Testis (tissue), 3 donors: ENCODE measurements around the gene DIAPH3. TPM values are rescaled to one million over a fixed set of nuclear protein-coding genes. Genes with fewer than 3 reads are reported as not detected.

Experiments used
- DNase-seq: peaks from one replicate; pipeline ENCODE4 v3.0.0-alpha.2; 2019
- H3K27ac ChIP-seq, 2 donors: fragments of 200-600 bp; sonication (generic); one replicate each; pipeline ENCODE4 v1.5.1; 2019
- H3K27me3 ChIP-seq: fragments of 200-600 bp; sonication (generic); one replicate; pipeline ENCODE4 v1.5.1; 2019
- H3K36me3 ChIP-seq: fragments of 200-600 bp; sonication (generic); one replicate; pipeline ENCODE4 v1.5.1; 2017; ENCODE audit warnings: low read depth; ENCODE audit errors: missing control alignments
- H3K4me1 ChIP-seq: fragments of 200-600 bp; sonication (generic); one replicate; pipeline ENCODE4 v1.5.1; 2019
- H3K4me3 ChIP-seq, 2 donors: fragments of 200-600 bp; sonication (generic); one replicate each; pipeline ENCODE4 v1.5.1; 2017 to 2019
- H3K9me3 ChIP-seq: fragments of 200-600 bp; sonication (generic); one replicate; pipeline ENCODE4 v1.5.1; 2017
- CTCF ChIP-seq, 3 experiments: fragments of 450-650 bp in 2 of 3; fragments of 200-600 bp in 1 of 3; sonication (generic) in 1 of 3; IDR thresholded peaks; one replicate each; pipeline ENCODE4 v1.5.1; 2016 to 2019; ENCODE audit warnings: antibody characterized with exemption in 3 of 3, mild to moderate bottlenecking in 2 of 3, moderate library complexity in 1 of 3
- POLR2A ChIP-seq: fragments of 450-650 bp; IDR thresholded peaks from one replicate; pipeline ENCODE4 v1.6.1; 2017; ENCODE audit warnings: antibody characterized with exemption, mild to moderate bottlenecking, moderate library complexity
- WGBS, 2 donors: methylation state at CpG; one replicate each; pipeline ENCODE4 v1.1.5; 2018; 5-methylcytosine and 5-hydroxymethylcytosine counted together
- intact Hi-C: fragments of 100-400 bp; cut with DNase I; formaldehyde crosslinking; loops from one replicate; pipeline ENCODE4 v1.15.1; 2023; ENCODE audit warnings: low total_unique reads
- polyA plus RNA-seq: library from polyadenylated mRNA; stranded (reverse); fragments of 350-450 nt; fragmentation: Illumina TruSeq; extraction: RNeasy Lipid Tissue Mini Kit (QIAGEN cat#74804); gene quantifications from one replicate; pipeline ENCODE4 v1.2.3, GENCODE V29; 2014; ENCODE audit warnings: low read depth, low replicate concordance; ENCODE audit not compliant: insufficient read depth
- total RNA-seq, 2 donors: library from RNA; depleted of rRNA; stranded (reverse); fragments of >200 nt; gene quantifications; one replicate each; pipeline ENCODE4 v1.2.3, GENCODE V29; 2016

DIAPH3 gene
- total and polyA plus RNA-seq, 3 donors from 2014 or later, result 12.5 to 30.3 (median 18.7) TPM

GRCh38 chr13:59738921-59739320 lies 424.8 kb downstream of the DIAPH3 start:
- no peak overlapping the region for H3K4me3 ChIP-seq
- H3K27ac ChIP-seq, result no peak overlapping the region
- TF ChIP-seq CTCF (IDR thresholded peaks at IDR 0.05) (no peak), POLR2A (no peak)
- intact Hi-C loops, result no loop called here
- no peaks in the 10 kb centered on the region for H3K27me3 ChIP-seq
- H3K9me3 ChIP-seq, result no peaks in the 10 kb centered on the region
- no peaks in the 10 kb centered on the region for H3K4me1 ChIP-seq
- H3K36me3 ChIP-seq, result no peaks in the 10 kb centered on the region
- no peak for DNase-seq
- 95 to 98% methylated on average over 5 of the region's 5 CpGs for WGBS, 2 donors

- no peaks in the 10 kb centered on the region for H3K36me3 ChIP-seq
- WGBS, 2 donors, result 76 to 87% methylated on average over 6 of the region's 6 CpGs
- H3K4me3 ChIP-seq, result no peak overlapping the region
Observed at GRCh38 chr13:59734393-59734792, 429.3 kb downstream of the DIAPH3 start.

GRCh38 chr13:59733744-59734143 lies 430.0 kb downstream of the DIAPH3 start:
- Histone ChIP-seq H3K36me3 (no peaks in the 10 kb centered on the region), H3K4me3 (no peak overlapping the region), H3K27ac (no peak overlapping the region), H3K9me3 (no peaks in the 10 kb centered on the region), H3K27me3 (no peaks in the 10 kb centered on the region), H3K4me1 (no peaks in the 10 kb centered on the region)
- intact Hi-C loops, result no loop called here
- DNase-seq, result no peak
- 90 to 96% methylated on average over 2 of the region's 2 CpGs for WGBS, 2 donors
- TF ChIP-seq POLR2A, result no peak

More at GRCh38 chr13:59734393-59734792, 429.3 kb downstream of the DIAPH3 start:
- Histone ChIP-seq H3K9me3 (no peaks in the 10 kb centered on the region), H3K27me3 (no peaks in the 10 kb centered on the region), H3K4me1 (no peaks in the 10 kb centered on the region), H3K27ac (no peak overlapping the region)
- DNase-seq, result no peak
- TF ChIP-seq POLR2A, result no peak
- TF ChIP-seq CTCF (IDR thresholded peaks at IDR 0.05), result no peak
- intact Hi-C loops, result no loop called here

- no peaks in the 10 kb centered on the region for H3K27me3 ChIP-seq
- no peaks in the 10 kb centered on the region for H3K9me3 ChIP-seq
- H3K4me1 ChIP-seq, result no peaks in the 10 kb centered on the region
- no peak overlapping the region for H3K27ac ChIP-seq
- H3K36me3 ChIP-seq, result no peaks in the 10 kb centered on the region
- intact Hi-C loops, result no loop called here
- DNase-seq, result no peak
- no peak overlapping the region for H3K4me3 ChIP-seq
- 91% methylated on average over 3 of the region's 3 CpGs for WGBS, 2 donors
- no peak for TF ChIP-seq CTCF (IDR thresholded peaks at IDR 0.05)
- TF ChIP-seq POLR2A, result no peak
Observed at GRCh38 chr13:59730026-59730425, 433.7 kb downstream of the DIAPH3 start.

- Histone ChIP-seq H3K27me3 (no peaks in the 10 kb centered on the region), H3K4me3 (no peak overlapping the region), H3K36me3 (no peaks in the 10 kb centered on the region), H3K9me3 (no peaks in the 10 kb centered on the region), H3K4me1 (no peaks in the 10 kb centered on the region), H3K27ac (no peak overlapping the region)
- DNase-seq, result no peak
- intact Hi-C loops, result no loop called here
- no peak for TF ChIP-seq POLR2A
- TF ChIP-seq CTCF (IDR thresholded peaks at IDR 0.05), result no peak
- 67 to 70% methylated on average over 3 of the region's 3 CpGs for WGBS, 2 donors
Observed at GRCh38 chr13:59728896-59729545, 434.7 kb downstream of the DIAPH3 start.
